ENCODE measurements around the gene PDE4D. TPM values are rescaled to one million over a fixed set of nuclear protein-coding genes. Genes with fewer than 3 reads are reported as not detected.
"Not testable (repeated sequence)": the region's sequence is repeated elsewhere in the genome, so short reads cannot be mapped to it uniquely, and the experiment has no call there.

PDE4D gene
- total RNA-seq, 1 experiment from 2014 or later: 1.0 TPM

DNA sequence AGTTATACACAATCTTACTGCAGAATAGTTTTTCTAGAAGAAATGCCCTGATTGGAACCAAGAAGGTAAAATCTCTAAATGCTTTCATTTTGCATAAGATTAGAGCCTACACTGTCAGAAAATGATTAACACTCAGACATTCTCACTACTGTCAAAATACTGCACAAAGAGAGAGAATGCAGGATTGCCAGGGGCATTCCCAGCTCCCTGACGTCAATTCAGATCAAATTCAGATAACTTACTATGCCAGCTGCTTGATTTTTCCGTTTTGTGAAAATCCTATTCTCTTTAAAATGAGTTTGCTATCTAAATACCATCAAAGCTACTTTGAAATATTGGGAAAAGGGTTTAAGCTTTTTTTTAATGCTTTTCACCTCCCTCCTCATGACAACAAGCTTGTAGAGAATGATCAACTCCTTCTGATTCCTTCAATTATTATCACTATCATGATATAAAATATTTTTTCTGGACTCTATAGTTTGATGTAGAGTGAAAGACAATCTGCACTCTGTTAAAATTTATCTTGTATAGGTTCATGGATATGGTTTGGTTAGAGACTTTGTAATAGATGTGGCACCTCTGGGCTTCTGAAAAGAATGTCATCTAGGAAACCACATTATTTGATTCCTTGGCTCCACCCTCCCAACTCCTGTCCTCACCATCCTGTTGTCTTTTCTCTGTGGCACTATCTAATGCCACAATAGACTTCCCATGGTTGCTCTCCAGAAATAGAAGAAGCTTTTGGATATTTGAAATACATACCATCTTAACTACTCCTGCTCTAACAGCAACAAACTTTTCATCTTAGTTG lies 407.7 kb downstream of the PDE4D start:
- DNase-seq (ENCODE audit: low read depth): no peak

DNA sequence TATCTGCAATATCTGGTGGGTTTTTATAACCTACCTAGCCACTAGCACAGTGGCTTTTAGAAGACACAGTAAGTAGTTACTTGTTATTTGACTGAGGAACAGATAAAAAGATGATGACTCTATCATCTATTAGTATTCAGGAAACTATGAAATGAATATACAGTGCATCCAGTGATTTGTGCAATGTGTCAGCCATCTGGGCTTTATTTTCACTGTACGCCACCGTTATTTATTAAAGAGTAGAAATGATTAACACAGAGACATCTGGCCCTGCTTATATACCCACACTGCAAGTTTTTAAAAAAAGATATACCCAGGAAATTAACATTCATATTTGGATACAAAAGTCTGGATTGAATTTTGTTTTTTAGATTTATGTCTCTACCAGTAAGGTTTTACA lies 408.4 kb downstream of the PDE4D start:
- no peak for DNase-seq (ENCODE audit: low read depth)

DNA sequence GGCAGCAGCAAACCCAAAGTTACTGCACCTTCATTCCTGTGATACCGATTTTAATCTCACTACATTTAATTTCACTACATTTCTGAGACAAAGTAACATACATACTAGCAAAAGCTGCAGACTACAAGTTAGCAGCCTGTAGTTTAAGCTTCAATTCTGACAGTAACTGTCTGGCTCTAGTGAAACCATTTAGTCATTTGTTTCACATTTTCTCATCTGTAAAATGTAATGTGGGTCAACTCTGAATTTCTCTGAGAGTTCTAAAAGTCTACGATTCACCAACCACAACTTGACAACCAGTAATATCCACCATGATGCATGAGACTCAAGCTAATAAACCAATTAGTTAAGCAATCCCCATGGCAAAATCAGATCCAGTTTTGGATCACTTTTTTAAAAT lies 408.9 kb downstream of the PDE4D start:
- no peak for DNase-seq (ENCODE audit: low read depth)

DNA sequence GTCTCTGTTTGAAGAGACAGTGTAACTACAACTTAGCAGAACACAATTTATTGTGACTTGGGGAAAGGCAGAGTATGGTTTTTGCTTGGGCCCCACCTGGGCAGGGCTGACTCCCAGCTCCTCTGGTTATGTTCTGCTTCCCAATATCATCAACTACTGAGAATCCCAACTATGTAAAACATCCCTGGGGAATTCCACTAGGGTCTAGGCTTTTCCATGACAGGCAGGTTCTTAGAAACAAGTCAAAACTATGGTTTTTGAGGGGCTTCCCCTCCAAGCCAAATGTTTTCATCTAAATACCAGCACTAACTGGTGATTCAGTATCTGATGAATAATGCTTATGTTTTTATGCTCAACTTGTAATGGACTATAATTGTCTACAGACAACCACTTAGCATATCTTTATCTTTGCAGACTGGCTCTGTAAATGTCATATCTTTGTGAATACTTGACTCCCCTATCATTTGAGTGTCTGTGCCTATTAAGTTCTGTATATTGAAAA lies 409.5 kb downstream of the PDE4D start:
- no peak for DNase-seq (ENCODE audit: low read depth)

DNA sequence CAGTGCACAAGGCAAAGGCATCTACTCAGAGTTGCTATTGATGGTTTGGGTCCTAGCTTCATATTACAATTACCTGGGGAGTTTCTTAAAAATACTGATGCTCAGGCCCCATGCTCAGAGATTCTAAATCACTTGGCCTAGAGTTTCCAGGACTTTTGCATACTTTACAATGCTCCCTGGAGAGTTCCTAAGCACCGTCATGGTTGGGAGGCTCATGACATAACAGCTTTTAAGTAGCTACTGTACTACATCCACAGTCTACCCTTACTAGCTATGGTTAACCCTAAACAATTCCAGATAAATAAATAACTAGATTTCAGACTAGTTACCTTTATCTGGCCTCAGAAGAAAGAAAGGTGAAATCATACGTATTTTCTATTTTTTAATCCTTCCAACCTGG lies 414.4 kb downstream of the PDE4D start:
- DNase-seq (ENCODE audit: low read depth): no peak

DNA sequence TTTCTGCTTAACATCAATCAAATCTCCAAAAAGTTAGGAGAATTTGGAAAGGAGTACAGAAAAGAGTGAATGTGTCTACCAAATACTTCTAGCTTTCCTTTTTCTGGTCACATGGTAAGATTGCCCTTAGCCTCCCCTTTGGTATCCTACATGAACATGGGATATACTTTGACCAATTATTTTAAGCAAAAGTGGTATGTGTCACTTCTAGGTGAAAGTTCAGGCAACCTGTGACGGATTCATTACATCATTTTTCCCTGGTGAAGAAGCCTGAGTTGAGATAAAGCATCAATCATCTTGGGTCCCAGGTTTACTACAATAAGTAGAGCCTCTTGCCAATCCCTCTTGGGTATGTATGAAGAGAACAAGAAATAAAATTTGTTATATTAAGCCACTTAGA lies 419.2 kb downstream of the PDE4D start:
- DNase-seq (ENCODE audit: low read depth): no peak

DNA sequence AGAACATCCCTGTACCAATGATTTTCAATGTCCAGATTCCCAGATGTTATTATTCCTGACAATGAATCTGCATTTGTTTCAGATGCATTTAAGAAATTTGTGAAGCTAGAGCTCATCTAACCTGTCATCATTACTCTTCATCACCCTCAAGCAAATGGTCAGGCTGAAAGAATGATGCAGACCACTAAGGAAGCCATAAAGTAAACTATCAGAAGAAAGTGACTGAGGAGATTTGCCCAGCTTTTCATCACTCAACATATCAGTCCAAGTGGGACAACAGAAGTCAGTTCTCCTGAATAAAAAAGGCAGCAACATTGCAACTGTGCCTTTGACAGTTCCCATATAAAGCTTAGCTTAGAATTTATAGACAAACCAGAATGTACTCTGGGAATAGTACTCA lies 419.9 kb downstream of the PDE4D start:
- no peak for DNase-seq (ENCODE audit: low read depth)

DNA sequence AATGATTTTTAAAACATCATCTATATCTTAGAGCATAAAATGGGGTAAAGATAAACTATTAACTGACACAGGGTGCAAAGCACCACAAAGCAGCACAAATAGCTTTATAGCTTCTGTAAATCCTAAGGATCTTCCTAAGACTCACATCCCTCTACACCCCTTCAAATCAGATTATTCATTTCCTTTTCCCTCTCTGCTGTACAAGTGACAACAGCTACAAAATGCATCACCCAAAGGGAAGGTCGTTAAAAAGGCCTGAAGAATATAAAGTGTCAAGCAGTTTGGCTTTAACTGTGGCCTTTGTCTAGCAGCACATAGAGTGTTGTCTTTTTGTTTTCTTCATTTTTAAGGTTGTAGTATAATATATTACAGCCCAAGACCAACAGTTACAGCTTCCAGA lies 422.1 kb downstream of the PDE4D start:
- no peak for DNase-seq (ENCODE audit: low read depth)

DNA sequence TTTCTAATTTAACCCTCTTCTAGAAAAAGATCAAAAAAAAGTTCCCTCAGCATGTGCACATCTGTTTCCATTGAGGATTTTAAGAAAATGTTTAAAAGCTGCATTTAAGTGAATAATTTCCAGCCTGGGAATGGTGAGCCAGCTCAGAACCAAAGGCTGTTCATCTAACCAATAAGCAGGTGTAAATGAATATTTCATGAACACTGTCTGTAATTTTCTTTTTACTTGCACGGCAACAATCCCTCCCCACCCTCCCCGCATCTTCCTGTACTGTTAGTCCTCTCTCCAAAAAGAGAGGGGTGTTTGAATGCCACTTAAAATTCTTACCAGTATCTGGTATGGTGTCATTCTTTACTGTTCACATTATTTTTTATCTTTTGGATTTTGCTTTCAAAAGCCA lies 425.6 kb downstream of the PDE4D start:
- DNase-seq (ENCODE audit: low read depth): no peak

DNA sequence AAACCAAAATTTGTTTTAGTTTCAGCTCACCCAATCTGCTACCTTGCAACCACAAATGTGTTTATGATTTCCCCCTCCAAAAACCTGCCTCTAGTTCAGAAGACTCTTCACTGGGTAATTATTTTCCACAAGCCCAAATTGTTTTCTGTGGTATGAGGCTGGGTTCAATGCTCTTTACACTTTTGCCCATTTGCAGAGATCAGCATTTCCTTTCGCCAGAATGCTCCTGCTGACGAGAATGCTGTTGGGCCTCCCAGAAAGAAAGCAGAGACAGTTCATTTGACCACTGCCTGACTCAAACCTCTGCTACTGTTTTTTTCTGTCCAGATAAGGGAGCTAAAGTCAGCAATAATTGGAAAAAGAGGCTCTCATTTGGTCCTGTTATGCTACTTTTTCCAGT lies 427.3 kb downstream of the PDE4D start:
- no peak for DNase-seq (ENCODE audit: low read depth)

DNA sequence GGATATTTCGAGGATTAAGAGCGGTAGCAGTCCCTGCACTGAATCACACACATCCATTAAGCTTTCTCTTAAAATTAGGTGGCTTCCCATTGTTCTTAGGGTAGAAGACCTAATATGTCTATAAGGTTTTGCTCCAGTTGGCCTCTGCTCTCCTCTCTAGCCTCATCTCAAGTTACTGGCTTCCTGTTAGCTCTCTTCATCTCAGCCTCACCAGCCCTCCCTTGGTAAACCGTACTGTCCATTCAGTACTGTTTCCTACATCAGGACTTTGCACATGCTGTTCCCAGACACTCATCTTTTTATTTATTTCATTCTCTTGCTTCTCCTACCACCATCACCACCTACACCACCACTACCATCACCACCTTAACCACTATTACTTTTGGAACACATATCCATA lies 428.6 kb downstream of the PDE4D start:
- DNase-seq (ENCODE audit: low read depth): no peak

DNA sequence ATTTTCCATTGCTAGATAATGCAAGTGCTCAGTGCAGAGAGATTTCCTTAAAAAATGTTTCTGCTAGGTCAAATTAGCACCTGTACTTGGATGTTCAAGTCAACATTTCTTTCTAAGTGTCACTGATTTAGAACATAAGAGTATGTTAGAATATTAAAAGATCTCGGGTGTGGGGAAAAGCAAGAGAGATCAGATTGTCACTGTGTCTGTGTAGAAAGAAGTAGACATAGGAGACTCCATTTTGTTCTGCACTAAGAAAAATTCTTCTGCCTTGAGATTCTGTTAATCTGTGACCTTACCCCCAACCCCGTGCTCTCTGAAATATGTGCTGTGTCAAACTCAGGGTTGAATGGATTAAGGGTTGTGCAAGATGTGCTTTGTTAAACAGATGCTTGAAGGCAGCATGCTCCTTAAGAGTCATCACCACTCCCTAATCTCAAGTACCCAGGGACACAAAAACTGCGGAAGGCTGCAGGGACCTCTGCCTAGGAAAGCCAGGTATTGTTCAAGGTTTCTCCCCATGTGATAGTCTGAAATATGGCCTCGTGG lies 429.8 kb downstream of the PDE4D start:
- DNase-seq (ENCODE audit: low read depth): not testable (repeated sequence)

DNA sequence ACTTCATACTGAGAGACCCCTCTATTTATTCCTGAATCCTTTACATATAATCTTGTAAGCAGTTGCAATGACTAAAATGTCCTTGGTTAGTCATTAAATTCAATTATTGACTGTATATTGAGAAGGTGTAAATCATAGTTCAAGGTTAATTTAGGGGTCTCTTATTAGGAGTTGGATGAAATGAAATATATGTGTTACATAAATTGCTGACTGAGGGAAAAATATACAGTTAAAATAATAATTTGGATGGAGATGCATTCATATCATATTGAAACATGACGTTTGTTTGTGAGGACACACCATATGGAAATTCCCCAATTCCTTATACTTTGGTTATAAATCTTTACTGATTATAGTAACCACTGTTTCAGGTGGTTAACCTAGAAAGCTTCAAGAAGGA lies 430.6 kb downstream of the PDE4D start:
- DNase-seq (ENCODE audit: low read depth): no peak

DNA sequence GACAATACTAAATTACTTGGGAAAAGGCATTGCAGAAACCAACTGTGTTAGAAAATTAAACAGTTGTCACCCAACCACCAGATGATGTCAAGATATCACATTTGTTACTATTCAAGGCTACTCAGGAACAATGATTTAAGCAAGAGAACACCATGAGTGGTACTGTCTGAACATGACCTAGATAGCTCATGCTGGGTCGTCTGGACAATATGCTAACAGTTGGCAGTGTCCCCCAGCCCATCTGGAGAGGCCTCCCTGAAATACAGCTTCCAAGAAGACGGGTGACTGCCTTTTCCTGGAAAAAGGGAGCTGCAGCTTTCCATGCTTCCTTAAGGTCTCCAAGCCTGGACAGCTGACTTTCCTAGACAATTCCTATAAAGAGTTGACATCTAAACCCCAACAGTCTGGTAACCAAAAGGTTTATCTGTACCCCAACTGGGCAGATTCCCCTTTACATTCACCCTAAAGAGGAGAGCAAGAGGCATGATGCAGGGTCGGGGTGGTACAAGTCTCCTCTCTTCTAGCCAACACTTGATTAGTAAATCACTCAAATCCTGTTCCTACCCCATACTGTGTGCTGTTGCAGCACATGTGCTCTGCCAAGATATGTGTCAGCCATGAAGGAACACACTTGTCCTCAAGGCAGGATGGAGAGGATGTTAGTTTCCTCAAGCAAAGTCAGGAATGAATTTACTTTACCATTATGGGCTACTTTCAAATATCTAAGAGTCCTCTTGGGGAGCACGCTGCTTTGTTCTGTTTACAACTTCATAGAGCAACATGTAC lies 433.0 kb downstream of the PDE4D start:
- no peak for DNase-seq (ENCODE audit: low read depth)

DNA sequence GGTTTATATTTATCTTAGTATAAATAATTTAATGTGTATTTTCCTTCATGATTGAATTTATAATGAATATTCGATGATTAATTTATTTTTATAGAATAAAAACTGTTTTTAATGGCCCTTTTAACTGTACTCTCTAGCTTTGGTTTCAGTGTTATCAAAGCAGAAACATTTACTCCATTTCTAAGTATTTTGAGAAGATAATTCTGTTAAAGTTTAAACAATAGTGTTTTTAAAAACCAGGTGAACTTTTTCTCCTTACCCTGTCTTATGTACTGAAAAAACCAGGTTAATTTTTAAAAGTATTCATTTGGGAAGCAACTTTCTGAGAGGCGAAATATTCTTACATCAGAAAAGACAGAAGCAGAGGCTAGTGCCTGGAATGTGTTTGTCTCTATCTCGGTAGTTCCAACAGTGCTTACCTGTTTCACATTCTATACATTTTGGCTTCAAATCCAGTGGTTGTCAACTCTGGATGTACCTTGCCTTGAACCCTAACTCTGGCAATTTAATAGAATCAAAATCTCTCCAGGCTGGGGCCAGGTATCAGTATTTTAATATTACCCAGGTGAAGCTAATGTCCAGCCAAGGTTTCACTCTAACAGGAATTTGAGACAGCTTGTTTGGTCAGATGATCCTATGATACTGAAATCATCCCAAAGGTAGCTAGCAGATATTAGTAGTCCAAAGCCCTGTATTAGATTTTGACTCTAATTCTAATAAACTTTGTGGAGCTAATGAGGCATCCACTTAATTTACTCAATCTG lies 434.4 kb downstream of the PDE4D start:
- no peak for DNase-seq (ENCODE audit: low read depth)

DNA sequence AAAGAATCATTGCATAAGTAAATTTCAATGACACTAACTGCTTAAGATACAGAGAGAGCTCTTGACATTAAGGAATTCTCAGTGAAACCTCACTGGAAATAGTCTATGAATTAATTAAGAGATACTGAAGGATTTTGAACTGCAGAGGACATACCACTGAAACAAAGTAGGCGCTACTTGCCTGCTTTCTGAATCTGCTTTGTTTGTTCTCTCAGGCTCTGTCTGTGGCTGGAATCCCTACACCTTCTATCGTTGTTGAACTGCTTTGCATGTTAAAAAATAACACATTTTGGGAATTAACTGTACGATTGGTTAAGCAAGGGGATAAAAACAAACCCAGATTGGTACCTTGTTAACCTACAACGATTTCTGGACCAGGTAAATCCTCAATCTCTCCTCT lies 435.2 kb downstream of the PDE4D start:
- no peak for DNase-seq (ENCODE audit: low read depth)

DNA sequence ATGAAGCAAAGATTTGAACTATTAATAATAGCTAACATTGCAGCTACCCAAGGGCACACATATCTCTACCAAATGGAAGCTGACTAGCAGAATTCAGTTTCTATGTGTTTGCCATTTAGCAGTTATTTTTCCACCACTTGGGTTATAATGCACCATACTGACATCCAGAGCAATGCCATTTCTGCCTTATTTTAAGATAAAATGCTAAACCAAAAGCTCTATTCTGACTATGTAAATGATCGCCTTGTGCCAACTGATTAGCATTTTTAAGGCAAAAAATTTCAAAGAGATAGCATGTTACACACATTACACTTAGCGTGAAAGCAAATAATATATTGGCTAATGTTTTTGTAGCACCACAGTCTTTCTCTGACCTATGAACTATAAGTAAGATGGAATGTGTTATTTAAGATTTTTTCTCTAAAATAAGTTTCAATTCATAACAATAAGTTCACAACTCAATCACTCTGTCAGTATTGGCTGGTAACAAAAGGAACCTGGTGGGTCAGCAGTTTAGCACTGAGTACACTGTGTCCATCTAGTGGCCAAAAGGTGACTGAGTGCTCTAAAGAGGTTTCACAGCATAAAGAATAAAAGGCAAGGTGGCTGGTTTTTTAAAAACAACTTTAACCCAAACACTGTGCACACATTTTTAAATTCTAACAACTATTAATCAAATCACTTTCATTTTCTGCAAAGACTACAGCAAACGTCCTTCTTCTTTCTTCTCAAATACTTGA lies 443.5 kb downstream of the PDE4D start:
- peak; percentile 5 for DNase-seq (ENCODE audit: low read depth)

DNA sequence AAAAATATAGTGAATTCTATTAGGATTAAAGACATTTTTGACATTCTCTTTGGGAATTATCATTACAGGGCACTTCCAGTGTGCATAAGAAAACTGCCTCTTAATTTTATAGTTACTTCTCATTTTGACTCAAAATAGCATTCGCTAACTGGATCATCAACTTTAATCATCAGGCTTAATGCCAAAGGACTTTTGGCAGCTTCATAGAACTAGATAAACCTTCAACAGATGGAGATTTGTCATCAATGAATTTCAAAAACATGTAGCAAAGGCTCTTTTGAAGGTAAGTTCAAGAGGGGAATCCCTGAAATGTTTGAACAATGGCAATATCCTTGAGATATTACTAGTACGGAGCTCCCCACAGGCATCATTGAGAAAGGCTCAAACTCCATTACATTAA lies 447.2 kb downstream of the PDE4D start:
- no peak for DNase-seq (ENCODE audit: low read depth)

DNA sequence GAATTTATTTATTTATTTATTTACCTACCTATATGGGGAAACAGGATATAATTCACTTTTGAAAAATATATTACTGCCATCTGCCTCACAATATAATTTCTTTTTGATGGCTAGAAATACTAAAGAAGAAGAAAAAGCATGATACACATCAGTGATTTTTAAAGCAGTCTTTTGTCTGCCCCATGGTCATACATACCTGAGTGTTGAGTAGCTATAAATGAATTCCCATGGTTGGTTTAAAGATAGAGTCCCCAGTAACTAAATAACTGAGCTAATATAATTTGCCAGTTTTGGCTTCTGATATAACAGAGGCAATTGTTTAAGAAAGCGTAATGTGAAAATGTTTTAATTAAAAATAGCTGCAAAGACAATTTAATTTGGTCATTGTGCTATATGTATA lies 447.8 kb downstream of the PDE4D start:
- DNase-seq (ENCODE audit: low read depth): no peak

DNA sequence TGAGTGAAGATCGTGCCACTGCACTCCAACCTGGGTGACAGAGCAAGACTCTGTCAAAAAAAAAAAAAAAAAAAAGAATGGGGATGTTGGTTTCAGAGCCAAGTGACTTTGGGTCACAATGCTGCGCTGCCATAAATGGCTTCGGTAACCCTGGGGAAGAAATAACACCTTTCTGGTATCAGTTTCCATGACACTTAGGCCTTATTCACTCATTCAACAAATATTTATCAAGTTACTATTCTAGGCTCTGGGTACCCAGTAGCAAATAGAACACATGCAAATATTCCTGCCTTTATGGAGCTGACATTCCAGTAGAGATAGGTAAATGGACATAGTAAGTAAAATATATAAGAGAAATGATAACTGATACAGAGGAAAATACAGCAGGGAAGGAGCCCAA lies 454.2 kb downstream of the PDE4D start:
- no peak for DNase-seq (ENCODE audit: low read depth)

DNA sequence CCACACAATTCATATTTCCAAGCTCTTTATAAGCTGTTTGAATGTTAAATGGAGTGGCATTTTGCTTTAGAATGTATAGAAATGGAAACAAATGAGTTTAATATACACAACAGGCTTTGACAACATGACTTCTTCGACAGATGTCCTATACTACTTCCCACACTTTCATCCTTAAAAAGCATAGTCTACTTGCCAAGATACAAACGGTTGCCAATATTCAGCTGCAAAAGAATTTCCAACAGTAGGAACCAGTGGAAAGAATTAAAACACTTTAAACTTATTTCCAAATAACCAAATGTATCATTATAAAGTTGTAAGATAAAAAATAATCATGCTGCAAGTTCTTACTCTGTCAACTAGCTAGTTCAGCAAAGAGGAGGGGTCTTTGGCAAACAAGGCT lies 456.4 kb downstream of the PDE4D start:
- no peak for DNase-seq (ENCODE audit: low read depth)

Measured in HT1080 (cell line).